GM12873 (cell line): ENCODE results near the gene CCDC51.

Experiments
- CTCF ChIP-seq: IDR thresholded peaks from 2 replicates; pipeline ENCODE4 v1.5.1; 2012; ENCODE audit warnings: low read depth, mild to moderate bottlenecking, moderate library complexity, low read length, control low read depth; ENCODE audit not compliant: insufficient read depth; ENCODE audit errors: missing control alignments

CCDC51 gene

GRCh38 chr3:48460517-48460902 is 20.6 kb upstream of the CCDC51 start:
- no peak for TF ChIP-seq CTCF

- TF ChIP-seq CTCF: no peak
Measured at GRCh38 chr3:48459773-48460516, 20.0 kb upstream of the CCDC51 start.

- no peak for TF ChIP-seq CTCF
Measured at GRCh38 chr3:48459331-48459730, 19.4 kb upstream of the CCDC51 start.

- TF ChIP-seq CTCF: no peak
Measured at GRCh38 chr3:48456456-48456855, 16.5 kb upstream of the CCDC51 start.

GRCh38 chr3:48451270-48451669 is 11.4 kb upstream of the CCDC51 start:
- TF ChIP-seq CTCF: no peak

GRCh38 chr3:48446425-48447193 is 6.7 kb upstream of the CCDC51 start, which contains the start of gene ATRIP:
Gene ATRIP (plus strand): TSS chr3:48446737. CDS start chr3:48446846, 109 bp downstream.
- no peak for TF ChIP-seq CTCF

- TF ChIP-seq CTCF: no peak
Measured at GRCh38 chr3:48446043-48446424, 6.1 kb upstream of the CCDC51 start.
